Kidney (tissue), 14 donors: ENCODE results near the gene SLCO3A1. TPM values are rescaled to one million over a fixed set of nuclear protein-coding genes. Genes with fewer than 3 reads are reported as not detected.

Source experiments
- DNase-seq, 5 donors: peaks; one replicate each; pipeline ENCODE4 v3.0.0-alpha.2; 2013 to 2020
- FAIRE-seq: peaks from 2 replicates; lab custom pipeline; 2012; peaks lifted over from hg19 to GRCh38; lab: Jason Lieb, UNC
- H3K27ac ChIP-seq, 2 donors: one replicate each; pipeline ENCODE4 v1.7.0; 2013; ENCODE audit warnings: low read depth in 2 of 2, low read length in 2 of 2, inconsistent platforms in 1 of 2
- H3K27me3 ChIP-seq: one replicate; pipeline ENCODE4 v1.7.1; 2013; ENCODE audit warnings: low read length, inconsistent platforms; ENCODE audit not compliant: control insufficient read depth, insufficient read depth
- H3K36me3 ChIP-seq, 3 donors: one replicate each; pipeline versions ENCODE4 v1.7.0 to v1.7.1; 2013; ENCODE audit warnings: low read length in 3 of 3, control low read depth in 1 of 3, inconsistent platforms in 1 of 3; ENCODE audit not compliant: insufficient read depth in 3 of 3, control insufficient read depth in 2 of 3
- H3K4me1 ChIP-seq, 3 donors: one replicate each; pipeline versions ENCODE4 v1.7.0 to v1.7.1; 2013; ENCODE audit warnings: low read length in 3 of 3, inconsistent platforms in 1 of 3, low read depth in 1 of 3; ENCODE audit not compliant: control insufficient read depth in 2 of 3, insufficient read depth in 2 of 3
- H3K4me3 ChIP-seq, 3 donors: one replicate each; pipeline versions ENCODE4 v1.7.0 to v1.8.1; 2013; ENCODE audit warnings: low read length in 3 of 3, control low read depth in 1 of 3, inconsistent platforms in 1 of 3
- H3K9ac ChIP-seq, 3 donors: one replicate each; pipeline versions ENCODE4 v1.7.0 to v1.7.1; 2013; ENCODE audit warnings: low read length in 3 of 3, control low read depth in 1 of 3, inconsistent platforms in 1 of 3
- H3K9me3 ChIP-seq, 3 donors: one replicate each; pipeline versions ENCODE4 v1.7.0 to v1.7.1; 2013; ENCODE audit warnings: low read length in 3 of 3, control low read depth in 1 of 3, inconsistent platforms in 1 of 3; ENCODE audit not compliant: control insufficient read depth in 2 of 3, insufficient read depth in 1 of 3
- CTCF ChIP-seq: IDR thresholded peaks from 3 replicates; pipeline ENCODE4 v1.5.1; 2012; ENCODE audit warnings: mild to moderate bottlenecking, moderate library complexity, borderline replicate concordance; ENCODE audit not compliant: insufficient read depth; ENCODE audit errors: extremely low read depth
- intact Hi-C: fragments of 100-400 bp; cut with DNase I; formaldehyde crosslinking; loops from one replicate; pipeline ENCODE4 v1.11.1; 2022
- polyA plus RNA-seq: library from polyadenylated mRNA; stranded (reverse); fragments of 350-450 nt; fragmentation: Illumina TruSeq; extraction: RNeasy Lipid Tissue Mini Kit (QIAGEN cat#74804); gene quantifications from one replicate; pipeline ENCODE4 v1.2.3, GENCODE V29; 2014; ENCODE audit warnings: low read depth, low replicate concordance; ENCODE audit not compliant: insufficient read depth
- total RNA-seq: library from RNA; stranded (reverse); fragmentation: NEBNext Ultra II Directional; extraction: Animal tissue kit (Norgen Biotek cat#: 25700); gene quantifications from one replicate; pipeline ENCODE4 v1.2.1, GENCODE V29; 2021
- donor health status: control.
- donor health status: control.
- donor health status: control.
- donor health status: control.
- donor health status: control.
- donor health status: DM: yes; HTN: yes; CAD: no.
- donor health status: Normal renal cell carcinoma (clear cell type).

The SLCO3A1 gene
- total and polyA plus RNA-seq, 2 donors from 2014 or later, result 12.8 to 59.4 TPM

GRCh38 chr15:91995146-91995545, 141.6 kb downstream of the SLCO3A1 start:
- intact Hi-C loops, result no loop called here
- no peak overlapping the region for H3K27ac ChIP-seq
- FAIRE-seq, result no peak

DNA sequence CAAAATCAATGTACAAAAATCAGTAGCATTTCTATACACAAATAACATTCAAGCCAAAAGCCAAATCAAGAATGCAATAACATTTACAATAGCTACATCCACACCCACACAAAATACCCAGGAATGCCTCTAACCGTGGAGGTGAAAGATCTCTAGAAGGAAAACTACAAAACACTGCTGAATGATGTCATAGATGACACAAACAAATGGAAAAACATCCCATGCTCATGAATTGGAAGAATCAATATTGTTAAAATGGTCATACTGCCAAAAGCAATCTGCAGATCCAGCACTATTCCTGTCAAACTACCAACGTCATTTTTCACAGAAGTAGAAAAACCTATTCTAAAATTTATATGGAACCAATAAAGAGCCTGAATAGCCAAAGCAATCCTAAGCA, 143.7 kb downstream of the SLCO3A1 start:
- TF ChIP-seq CTCF, result no peak
- H3K27ac ChIP-seq, result no peak overlapping the region
- DNase-seq, result no peak
- H3K9me3 ChIP-seq, result peaks cover 0 to 1% (median 0%) of the 10 kb centered on the region in 3 donors
- no peaks in the 10 kb centered on the region for H3K27me3 ChIP-seq
- FAIRE-seq, result no peak
- no peak overlapping the region for H3K9ac ChIP-seq
- no peak overlapping the region for H3K4me3 ChIP-seq
- H3K4me1 ChIP-seq, result no peaks in the 10 kb centered on the region
- no peaks in the 10 kb centered on the region for H3K36me3 ChIP-seq
- intact Hi-C loops, result no loop called here

More at GRCh38 chr15:91995146-91995545, 141.6 kb downstream of the SLCO3A1 start:
- Histone ChIP-seq H3K36me3 (no peaks in the 10 kb centered on the region), H3K9ac (no peak overlapping the region), H3K4me3 (no peak overlapping the region), H3K27me3 (no peaks in the 10 kb centered on the region), H3K4me1 (no peaks in the 10 kb centered on the region), H3K9me3 (peaks cover 0 to 1% (median 0%) of the 10 kb centered on the region in 3 donors)
- DNase-seq, result no peak
- no peak for TF ChIP-seq CTCF

- no peaks in the 10 kb centered on the region for H3K36me3 ChIP-seq
- FAIRE-seq, result no peak
- H3K27me3 ChIP-seq, result no peaks in the 10 kb centered on the region
- no peak for DNase-seq
- TF ChIP-seq CTCF, result no peak
- H3K27ac ChIP-seq, result no peak overlapping the region
- H3K4me3 ChIP-seq, result no peak overlapping the region
- H3K4me1 ChIP-seq, result no peaks in the 10 kb centered on the region
- H3K9me3 ChIP-seq, result peaks cover 0 to 1% (median 0%) of the 10 kb centered on the region in 3 donors
- intact Hi-C loops, result no loop called here
- no peak overlapping the region for H3K9ac ChIP-seq
Observed at GRCh38 chr15:92000709-92001108, 147.2 kb downstream of the SLCO3A1 start.

GRCh38 chr15:92001307-92001706, 147.8 kb downstream of the SLCO3A1 start:
- DNase-seq, result no peak
- H3K27me3 ChIP-seq, result no peaks in the 10 kb centered on the region
- H3K9me3 ChIP-seq, result peaks cover 0 to 1% (median 0%) of the 10 kb centered on the region in 3 donors
- H3K9ac ChIP-seq, result no peak overlapping the region
- FAIRE-seq, result no peak
- no peaks in the 10 kb centered on the region for H3K4me1 ChIP-seq
- intact Hi-C loops, result no loop called here
- H3K4me3 ChIP-seq, result no peak overlapping the region
- no peak overlapping the region for H3K27ac ChIP-seq
- no peaks in the 10 kb centered on the region for H3K36me3 ChIP-seq
- TF ChIP-seq CTCF, result no peak
